Mesenchymal stem cell (in vitro differentiated cells and primary cell): ENCODE measurements around the gene KLK11.

Experiments
- DNase-seq: peaks from one replicate; pipeline ENCODE4 v3.0.0-alpha.2; 2013
- H2AFZ ChIP-seq: one replicate; pipeline ENCODE4 v1.6.1; 2013; ENCODE audit warnings: low read depth, mild to moderate bottlenecking, control low read depth, inconsistent platforms, low read length, moderate library complexity
- H2AK5ac ChIP-seq: 2 replicates; pipeline ENCODE4 v1.6.1; 2013; ENCODE audit warnings: low read length, moderate library complexity, mild to moderate bottlenecking, inconsistent platforms; ENCODE audit not compliant: severe bottlenecking
- H2BK120ac ChIP-seq: one replicate; pipeline ENCODE4 v1.6.1; 2013; ENCODE audit warnings: low read depth, mild to moderate bottlenecking, inconsistent platforms, low read length, moderate library complexity
- H2BK12ac ChIP-seq, 2 experiments: one replicate each; pipeline ENCODE4 v1.6.1; 2013; ENCODE audit warnings: inconsistent platforms in 2 of 2, low read length in 2 of 2, mild to moderate bottlenecking in 2 of 2, moderate library complexity in 2 of 2, control low read depth in 1 of 2
- H2BK15ac ChIP-seq: one replicate; pipeline ENCODE4 v1.6.1; 2013; ENCODE audit warnings: mild to moderate bottlenecking, low read depth, inconsistent platforms; ENCODE audit not compliant: poor library complexity, severe bottlenecking
- H2BK5ac ChIP-seq: 2 replicates; pipeline ENCODE4 v1.6.1; 2013; ENCODE audit warnings: low read depth, mild to moderate bottlenecking, low read length, control low read depth, inconsistent platforms; ENCODE audit not compliant: poor library complexity, severe bottlenecking
- H3K14ac ChIP-seq, 2 experiments: one replicate each; pipeline ENCODE4 v1.6.1; 2013; ENCODE audit warnings: inconsistent platforms in 2 of 2, low read length in 2 of 2, control low read depth in 1 of 2, mild to moderate bottlenecking in 1 of 2, moderate library complexity in 1 of 2
- H3K18ac ChIP-seq, 2 experiments: one replicate each; pipeline ENCODE4 v1.6.1; 2013; ENCODE audit warnings: inconsistent platforms in 2 of 2, low read length in 2 of 2, control low read depth in 1 of 2, low read depth in 1 of 2, mild to moderate bottlenecking in 1 of 2
- H3K23ac ChIP-seq, 2 experiments: one replicate each; pipeline ENCODE4 v1.6.1; 2013; ENCODE audit warnings: inconsistent platforms in 2 of 2, low read length in 2 of 2, mild to moderate bottlenecking in 2 of 2, moderate library complexity in 2 of 2, control low read depth in 1 of 2
- H3K27ac ChIP-seq: 2 replicates; pipeline ENCODE4 v1.5.1; 2013; ENCODE audit warnings: mild to moderate bottlenecking, moderate library complexity, low read length, control low read depth, inconsistent platforms; ENCODE audit not compliant: poor library complexity, severe bottlenecking
- H3K27me3 ChIP-seq, 2 experiments: 2 replicates each; pipeline versions ENCODE4 v1.6.1 to v1.7.0; 2013; ENCODE audit warnings: low read length in 2 of 2, mild to moderate bottlenecking in 2 of 2, moderate library complexity in 2 of 2, control low read depth in 1 of 2, inconsistent platforms in 1 of 2; ENCODE audit not compliant: control insufficient read depth in 1 of 2, insufficient read depth in 1 of 2
- H3K36me3 ChIP-seq, 2 experiments: 2 replicates each; pipeline versions ENCODE4 v1.6.1 to v1.7.0; 2013; ENCODE audit warnings: low read length in 2 of 2, control low read depth in 1 of 2, inconsistent platforms in 1 of 2, low read depth in 1 of 2, mild to moderate bottlenecking in 1 of 2; ENCODE audit not compliant: insufficient read depth in 2 of 2, control insufficient read depth in 1 of 2
- H3K4ac ChIP-seq, 2 experiments: one replicate each; pipeline ENCODE4 v1.6.1; 2013; ENCODE audit warnings: inconsistent platforms in 2 of 2, low read length in 2 of 2, mild to moderate bottlenecking in 2 of 2, moderate library complexity in 2 of 2, control low read depth in 1 of 2, low read depth in 1 of 2
- H3K4me1 ChIP-seq: 2 replicates; pipeline ENCODE4 v1.6.1; 2013; ENCODE audit warnings: low read depth, low read length, control low read depth; ENCODE audit not compliant: control insufficient read depth, insufficient read depth
- H3K4me2 ChIP-seq: 2 replicates; pipeline ENCODE4 v1.6.1; 2013; ENCODE audit warnings: low read length, mild to moderate bottlenecking, inconsistent platforms; ENCODE audit not compliant: poor library complexity, severe bottlenecking
- H3K4me3 ChIP-seq, 2 experiments: 2 replicates each; pipeline versions ENCODE4 v1.5.1 to v1.7.0; 2013; ENCODE audit warnings: low read length in 2 of 2, mild to moderate bottlenecking in 2 of 2, control low read depth in 1 of 2, low read depth in 1 of 2; ENCODE audit not compliant: insufficient read depth in 1 of 2
- H3K79me1 ChIP-seq: replicated peaks from 2 replicates; pipeline ENCODE4 v1.6.1; 2013; ENCODE audit warnings: mild to moderate bottlenecking, control low read depth, low read length, inconsistent platforms; ENCODE audit not compliant: poor library complexity, severe bottlenecking
- H3K9ac ChIP-seq: 2 replicates; pipeline ENCODE4 v1.7.0; 2013; ENCODE audit warnings: mild to moderate bottlenecking, low read length, moderate library complexity
- H3K9me3 ChIP-seq: 2 replicates; pipeline ENCODE4 v1.7.0; 2013; ENCODE audit warnings: mild to moderate bottlenecking, low read length; ENCODE audit not compliant: control insufficient read depth
- H4K8ac ChIP-seq: one replicate; pipeline ENCODE4 v1.6.1; 2013; ENCODE audit warnings: inconsistent platforms, mild to moderate bottlenecking, low read length, moderate library complexity
- H4K91ac ChIP-seq: one replicate; pipeline ENCODE4 v1.6.1; 2013; ENCODE audit warnings: mild to moderate bottlenecking, low read length, inconsistent platforms
- WGBS: methylation state at CpG from one replicate; pipeline ENCODE4 v1.1.7; 2013; ENCODE audit warnings: mixed read lengths; 5-methylcytosine and 5-hydroxymethylcytosine counted together

The KLK11 gene

DNA sequence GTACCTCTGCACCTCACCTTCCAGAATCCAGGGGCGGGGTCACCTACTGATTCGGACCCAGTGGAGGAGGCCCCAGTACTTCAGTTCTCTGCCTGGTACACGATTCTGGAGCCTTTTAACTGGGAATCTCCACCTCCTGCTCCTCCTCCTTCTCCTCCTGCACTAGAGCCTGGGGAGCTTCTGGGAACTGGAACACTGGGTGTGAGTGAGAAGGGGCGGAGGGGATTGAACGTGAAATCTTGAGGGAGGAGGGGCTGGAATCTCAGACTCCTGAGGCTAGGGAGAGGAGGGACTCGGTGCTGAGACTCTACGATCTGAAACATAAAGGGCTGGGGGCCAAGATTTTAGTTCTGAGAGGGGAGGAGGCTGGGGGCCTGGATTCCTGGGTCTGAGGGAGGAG, 24.9 kb downstream of the KLK11 start, which contains the start of gene KLK8:
Gene KLK8, minus strand, starts transcription at position 90 of the 400 bp plus-strand sequence. CDS start 437 bp downstream, outside the sequence.
- H3K4ac ChIP-seq, result no peak within 1 kb of the TSS
- H3K9me3 ChIP-seq, result no peaks in the 10 kb centered on the region
- no peak within 1 kb of the TSS for H3K23ac ChIP-seq
- no peak within 1 kb of the TSS for H3K27ac ChIP-seq
- no peak within 1 kb of the TSS for H2AK5ac ChIP-seq
- no peak within 1 kb of the TSS for H3K14ac ChIP-seq
- H4K8ac ChIP-seq, result no peak within 1 kb of the TSS
- H2BK12ac ChIP-seq, result no peak within 1 kb of the TSS
- no peak for DNase-seq
- no peak within 1 kb of the TSS for H3K9ac ChIP-seq
- H3K18ac ChIP-seq, result no peak within 1 kb of the TSS
- 27% methylated on average over 4 of the region's 7 CpGs for WGBS
- no peaks in the 10 kb centered on the region for H3K36me3 ChIP-seq
- no peak within 1 kb of the TSS for H2BK15ac ChIP-seq
- peaks cover 0 to 51% of the 10 kb centered on the region in 2 experiments for H3K27me3 ChIP-seq
- H2AFZ ChIP-seq, result no peak within 1 kb of the TSS
- no peak within 1 kb of the TSS for H4K91ac ChIP-seq
- no peak within 1 kb of the TSS for H3K4me3 ChIP-seq
- H2BK5ac ChIP-seq, result no peak within 1 kb of the TSS
- no peak within 1 kb of the TSS for H3K4me2 ChIP-seq
- H3K79me1 ChIP-seq, result no peaks in the 10 kb centered on the region
- H3K4me1 ChIP-seq, result no peaks in the 10 kb centered on the region
- no peak within 1 kb of the TSS for H2BK120ac ChIP-seq

DNA sequence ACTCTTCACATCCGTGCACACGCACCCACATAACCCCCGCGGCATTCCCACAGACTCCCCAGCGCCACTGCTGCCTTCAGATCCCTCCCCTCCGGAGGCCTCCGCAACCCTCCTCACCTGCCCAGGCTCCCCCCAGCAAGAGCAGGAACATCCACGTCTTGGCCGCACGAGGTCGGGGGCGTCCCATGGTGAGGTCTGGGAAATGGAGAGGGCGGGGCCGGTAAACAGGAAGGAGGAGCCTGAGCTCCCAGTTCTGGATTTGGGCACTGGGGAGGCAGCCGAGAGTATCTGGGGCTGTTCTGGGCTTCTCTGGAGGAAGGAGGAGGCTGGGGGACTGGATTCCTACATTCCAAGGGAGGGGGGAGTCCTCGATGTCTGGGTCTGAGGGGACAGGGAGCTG, 25.4 kb downstream of the KLK11 start:
- Histone ChIP-seq H2BK5ac (no peak overlapping the region), H2AK5ac (no peak overlapping the region), H3K4me3 (no peak overlapping the region), H3K36me3 (no peaks in the 10 kb centered on the region), H3K79me1 (no peaks in the 10 kb centered on the region), H2BK12ac (no peak overlapping the region), H3K9ac (no peak overlapping the region), H4K91ac (no peak overlapping the region), H2BK120ac (no peak overlapping the region), H3K4me1 (no peaks in the 10 kb centered on the region), H2AFZ (no peak overlapping the region), H4K8ac (no peak overlapping the region), H2BK15ac (no peak overlapping the region), H3K4me2 (no peak overlapping the region), H3K23ac (no peak overlapping the region), H3K18ac (no peak overlapping the region), H3K4ac (no peak overlapping the region), H3K14ac (no peak overlapping the region), H3K9me3 (no peaks in the 10 kb centered on the region), H3K27me3 (peaks cover 0 to 46% of the 10 kb centered on the region in 2 experiments), H3K27ac (no peak overlapping the region)
- WGBS, result 24% methylated on average over 13 of the region's 16 CpGs
- no peak for DNase-seq

DNA sequence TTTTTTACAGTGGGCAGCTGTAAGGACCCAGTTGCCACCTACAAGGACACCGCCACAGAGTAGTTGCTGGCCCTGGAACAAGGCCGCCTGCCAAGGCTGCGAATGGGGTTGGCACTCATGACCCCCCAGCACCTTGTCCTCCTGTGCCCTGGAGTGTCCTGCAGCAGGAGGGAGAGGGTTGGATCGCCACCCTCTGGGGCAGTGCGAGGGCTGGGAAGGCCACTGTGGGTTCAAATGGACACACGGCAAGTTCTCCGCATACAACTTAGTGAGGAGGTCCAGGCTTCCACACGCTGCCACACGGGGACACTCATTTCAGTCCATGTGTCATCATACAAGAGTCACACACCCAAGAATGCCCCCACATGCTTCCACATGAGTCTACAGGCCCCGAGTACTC, 26.0 kb downstream of the KLK11 start:
- Histone ChIP-seq H3K18ac (no peak overlapping the region), H2BK120ac (no peak overlapping the region), H3K4me3 (no peak overlapping the region), H3K4me1 (no peaks in the 10 kb centered on the region), H3K4ac (no peak overlapping the region), H2AFZ (no peak overlapping the region), H2BK12ac (no peak overlapping the region), H3K14ac (no peak overlapping the region), H3K27me3 (peaks cover 0 to 46% of the 10 kb centered on the region in 2 experiments), H2BK5ac (no peak overlapping the region), H3K36me3 (no peaks in the 10 kb centered on the region), H3K9me3 (no peaks in the 10 kb centered on the region), H3K4me2 (no peak overlapping the region), H4K91ac (no peak overlapping the region), H4K8ac (no peak overlapping the region), H3K79me1 (no peaks in the 10 kb centered on the region), H3K27ac (no peak overlapping the region), H2AK5ac (no peak overlapping the region), H2BK15ac (no peak overlapping the region), H3K9ac (no peak overlapping the region), H3K23ac (no peak overlapping the region)
- 86% methylated on average over 10 of the region's 10 CpGs for WGBS
- DNase-seq, result no peak

DNA sequence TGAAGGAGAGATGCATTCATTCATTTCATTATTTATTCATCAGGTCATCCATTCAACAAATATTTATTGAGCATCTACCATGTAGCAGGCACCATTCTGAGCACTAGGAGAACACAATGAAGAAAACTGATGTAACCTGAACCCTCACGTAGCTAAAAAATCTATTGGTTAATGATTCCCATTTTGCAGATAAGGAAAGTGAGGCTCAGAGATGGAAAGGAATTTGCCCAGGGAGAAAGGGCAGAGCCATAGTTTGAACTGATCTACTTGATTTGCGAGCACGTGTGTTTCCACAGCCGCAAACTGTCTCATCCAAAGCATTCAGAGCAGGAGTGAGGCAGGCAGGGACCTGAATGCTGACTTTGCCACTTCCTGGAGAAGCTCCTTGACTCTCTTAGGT, 27.7 kb downstream of the KLK11 start:
- no peak overlapping the region for H2BK12ac ChIP-seq
- no peak overlapping the region for H3K18ac ChIP-seq
- H2BK120ac ChIP-seq, result no peak overlapping the region
- H4K8ac ChIP-seq, result no peak overlapping the region
- H3K79me1 ChIP-seq, result no peaks in the 10 kb centered on the region
- H2AFZ ChIP-seq, result no peak overlapping the region
- WGBS, result 72% methylated on average over 4 of the region's 4 CpGs
- no peak overlapping the region for H3K14ac ChIP-seq
- no peak overlapping the region for H3K9ac ChIP-seq
- H2BK5ac ChIP-seq, result no peak overlapping the region
- no peaks in the 10 kb centered on the region for H3K9me3 ChIP-seq
- H3K27me3 ChIP-seq, result peaks cover 0 to 38% of the 10 kb centered on the region in 2 experiments
- no peak overlapping the region for H3K4me3 ChIP-seq
- no peak for DNase-seq
- H2AK5ac ChIP-seq, result no peak overlapping the region
- no peak overlapping the region for H2BK15ac ChIP-seq
- H3K23ac ChIP-seq, result no peak overlapping the region
- no peaks in the 10 kb centered on the region for H3K4me1 ChIP-seq
- H3K4me2 ChIP-seq, result no peak overlapping the region
- no peaks in the 10 kb centered on the region for H3K36me3 ChIP-seq
- H4K91ac ChIP-seq, result no peak overlapping the region
- H3K4ac ChIP-seq, result no peak overlapping the region
- H3K27ac ChIP-seq, result no peak overlapping the region
